ENCODE measurements around the gene FPR1. TPM values are rescaled to one million over a fixed set of nuclear protein-coding genes. Genes with fewer than 3 reads are reported as not detected.
A peak's percentile ranks its signal among the peaks of the same experiment; 100 is the strongest.

Gene FPR1
- polyA plus RNA-seq, 6 donors from 2014 or later: 0.18 to 6.3 (median 1.2) TPM

DNA sequence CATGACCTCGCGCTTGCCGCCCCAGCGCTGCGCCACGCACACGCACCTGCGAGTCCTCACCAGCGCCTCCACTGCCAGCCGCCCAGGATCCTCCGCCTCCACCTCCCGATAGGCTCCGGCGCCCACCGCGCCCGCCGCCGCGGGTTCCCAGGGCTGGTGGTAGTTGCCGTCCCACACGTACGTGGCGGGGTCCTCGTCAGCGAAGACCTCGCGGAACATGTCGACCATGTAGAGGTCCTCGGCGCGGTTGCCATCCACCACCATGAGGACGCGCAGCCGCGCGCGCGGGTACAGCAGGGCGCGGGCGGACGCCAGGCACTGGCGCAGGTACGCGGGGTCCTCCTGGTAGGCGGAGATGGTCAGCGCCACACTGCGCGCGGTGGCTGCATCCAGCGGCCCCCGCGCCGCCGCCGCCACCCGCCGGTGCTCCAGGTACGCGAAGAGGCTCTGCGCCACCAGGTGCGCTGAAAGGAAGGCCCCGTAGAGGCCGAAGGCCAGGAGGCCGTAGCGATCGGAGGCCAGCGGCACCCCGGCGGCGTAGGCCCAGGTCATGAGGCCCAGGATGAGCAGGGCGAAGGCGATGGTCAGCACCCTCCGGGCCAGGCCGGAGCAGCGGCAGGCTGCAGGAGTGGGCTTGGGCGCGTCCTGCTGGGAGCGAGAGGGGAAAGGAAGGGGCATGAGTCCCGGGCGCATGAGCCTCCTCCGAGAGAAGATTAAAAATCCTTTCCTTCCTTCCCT is 32.3 kb downstream of the FPR1 start:
- Mint-ChIP-seq H3K4me1 (peaks cover 13 to 20% (median 16%) of the 10 kb centered on the region in 3 donors), H3K36me3 (peaks cover 0 to 30% of the 10 kb centered on the region in 2 donors), H3K27me3 (peaks cover 39 to 75% (median 74%) of the 10 kb centered on the region in 3 donors), H3K4me3 (no peak overlapping the region), H3K27ac (no peak overlapping the region), H3K9me3 (peaks cover 8 to 16% (median 10%) of the 10 kb centered on the region in 7 donors)
- no peak for ATAC-seq (ENCODE audit: low read depth in 2 of 2)
- DNase-seq: no peak

DNA sequence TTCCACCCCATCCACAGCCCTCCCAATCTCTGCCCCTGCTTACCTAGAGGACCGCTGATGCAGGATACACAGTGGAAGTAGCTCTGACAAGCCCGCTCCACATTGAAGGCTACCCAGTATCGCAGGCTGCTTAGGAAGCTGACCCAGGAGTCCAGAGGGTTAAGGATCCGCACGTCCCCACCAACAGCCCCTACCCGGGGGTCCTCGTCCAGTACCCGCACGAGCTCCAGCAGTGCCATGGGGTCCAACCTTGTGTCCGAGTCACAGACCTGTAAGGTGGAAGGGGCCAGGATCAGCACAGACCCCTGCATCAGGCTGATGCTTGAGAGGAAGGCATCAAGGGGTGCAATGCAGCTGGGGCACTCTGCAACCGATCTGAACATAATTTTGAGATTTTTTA is 34.8 kb downstream of the FPR1 start:
- Mint-ChIP-seq H3K27ac (no peak overlapping the region), H3K4me3 (no peak overlapping the region), H3K27me3 (peaks cover 30 to 59% (median 55%) of the 10 kb centered on the region in 3 donors), H3K36me3 (peaks cover 0 to 31% of the 10 kb centered on the region in 2 donors), H3K4me1 (peaks cover 18 to 20% (median 19%) of the 10 kb centered on the region in 3 donors), H3K9me3 (peaks cover 2 to 11% (median 7%) of the 10 kb centered on the region in 7 donors)
- DNase-seq (no peak), ATAC-seq (ENCODE audit: low read depth in 2 of 2) (no peak)

DNA sequence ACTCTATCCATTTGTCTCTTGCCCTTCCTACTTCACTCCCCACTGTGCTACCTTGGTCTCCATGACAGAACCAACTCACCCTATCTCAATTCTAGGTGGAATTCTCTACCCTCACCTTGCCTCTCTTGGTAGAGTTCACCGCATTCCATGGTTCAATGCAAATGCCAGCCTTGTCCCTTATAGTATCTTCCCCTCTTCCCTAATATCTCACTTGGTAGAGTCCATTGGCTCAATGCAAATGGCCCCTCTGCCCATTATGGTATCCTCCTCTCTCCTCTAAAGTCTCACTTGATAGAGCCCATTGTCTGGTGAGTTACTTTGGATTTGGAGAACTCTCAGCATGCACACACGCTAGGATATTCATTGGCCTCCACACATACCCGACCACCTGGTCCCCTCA is 35.8 kb downstream of the FPR1 start:
- peaks cover 0 to 32% of the 10 kb centered on the region in 2 donors for H3K36me3 Mint-ChIP-seq
- peaks cover 25 to 51% (median 48%) of the 10 kb centered on the region in 3 donors for H3K27me3 Mint-ChIP-seq
- H3K27ac Mint-ChIP-seq: peak overlapping the region in 2 of 6 donors; percentile 11 to 40
- no peak for ATAC-seq (ENCODE audit: low read depth in 2 of 2)
- no peak overlapping the region for H3K4me3 Mint-ChIP-seq
- peaks cover 27 to 31% (median 30%) of the 10 kb centered on the region in 3 donors for H3K4me1 Mint-ChIP-seq
- peaks cover 0 to 11% (median 7%) of the 10 kb centered on the region in 7 donors for H3K9me3 Mint-ChIP-seq
- DNase-seq: no peak

DNA sequence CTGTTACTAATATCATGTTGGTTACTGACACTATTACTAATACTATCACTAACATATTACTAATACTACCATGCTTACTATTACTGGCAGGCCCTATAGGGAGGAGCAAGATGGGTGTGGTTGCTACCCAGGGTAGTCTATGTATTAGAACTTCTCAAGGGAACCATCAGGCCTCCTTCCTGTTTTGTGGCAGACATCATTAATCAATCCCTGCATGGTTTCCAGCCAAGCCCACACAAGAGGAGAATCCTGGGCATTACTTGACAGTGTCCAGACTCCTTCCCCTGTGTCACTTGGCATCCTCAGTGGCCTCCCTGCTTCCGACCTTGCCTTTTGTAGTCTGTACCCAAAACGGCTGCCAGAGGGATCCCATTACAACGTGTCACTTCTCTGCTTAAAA is 36.8 kb downstream of the FPR1 start:
- DNase-seq (no peak), ATAC-seq (ENCODE audit: low read depth in 2 of 2) (no peak)
- H3K27me3 Mint-ChIP-seq: peaks cover 21 to 43% (median 40%) of the 10 kb centered on the region in 3 donors
- H3K4me3 Mint-ChIP-seq: no peak overlapping the region
- peaks cover 0 to 32% of the 10 kb centered on the region in 2 donors for H3K36me3 Mint-ChIP-seq
- H3K4me1 Mint-ChIP-seq: peaks cover 33 to 37% (median 37%) of the 10 kb centered on the region in 3 donors
- H3K9me3 Mint-ChIP-seq: peaks cover 0 to 16% (median 7%) of the 10 kb centered on the region in 7 donors
- no peak overlapping the region for H3K27ac Mint-ChIP-seq

DNA sequence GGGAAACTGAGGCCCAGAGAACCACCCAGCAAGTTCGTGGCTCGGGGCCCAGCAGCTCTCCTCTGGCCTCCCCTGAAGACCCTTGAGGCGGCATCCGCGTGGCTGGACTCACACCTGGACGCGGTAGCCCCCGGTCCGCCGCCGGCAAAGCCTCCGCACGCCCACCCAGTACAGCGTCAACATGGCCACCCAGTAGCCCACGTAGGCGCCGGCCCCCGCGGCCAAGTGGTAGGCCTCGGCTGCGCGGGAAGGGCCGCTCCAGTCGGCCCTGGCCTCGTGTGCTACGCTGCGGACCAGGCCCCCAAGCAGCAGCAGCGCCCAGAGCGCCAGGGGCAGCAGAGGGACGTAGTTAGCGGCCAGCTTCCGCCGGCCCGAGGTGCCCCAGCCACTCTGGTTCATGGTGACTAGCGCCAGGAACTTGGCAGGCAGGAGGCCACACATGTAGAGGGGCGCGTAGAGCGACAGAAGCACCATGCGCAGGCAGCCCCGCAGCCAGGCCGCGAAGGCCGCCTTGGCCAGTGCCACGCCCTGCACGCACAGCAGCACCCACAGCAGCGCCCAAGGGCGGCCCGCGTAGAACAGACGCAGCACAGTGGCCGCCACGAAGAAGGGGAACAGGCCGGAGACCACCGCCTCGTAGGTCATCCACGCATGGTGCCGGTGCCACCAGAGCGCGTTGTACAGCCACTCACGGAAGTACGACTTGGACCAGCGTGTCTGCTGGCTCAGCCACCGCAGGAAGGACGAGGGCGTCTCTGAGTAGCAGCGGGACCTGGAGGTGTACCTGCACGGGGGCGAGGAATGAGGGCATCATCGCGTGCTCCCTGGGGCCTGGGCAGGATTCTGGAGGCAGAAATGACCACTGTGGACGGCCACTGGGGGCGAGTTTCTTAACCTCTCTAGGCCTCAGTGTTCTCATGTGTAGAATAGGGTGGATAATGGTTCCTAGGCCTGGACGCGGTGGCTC is 38.1 kb downstream of the FPR1 start:
- Mint-ChIP-seq H3K4me3 (no peak overlapping the region), H3K4me1 (peaks cover 27 to 41% (median 41%) of the 10 kb centered on the region in 3 donors), H3K36me3 (peaks cover 0 to 26% of the 10 kb centered on the region in 2 donors), H3K9me3 (peaks cover 0 to 16% (median 4%) of the 10 kb centered on the region in 7 donors), H3K27ac (no peak overlapping the region), H3K27me3 (peaks cover 16 to 33% (median 29%) of the 10 kb centered on the region in 3 donors)
- ATAC-seq (ENCODE audit: low read depth in 2 of 2): no peak
- no peak for DNase-seq

DNA sequence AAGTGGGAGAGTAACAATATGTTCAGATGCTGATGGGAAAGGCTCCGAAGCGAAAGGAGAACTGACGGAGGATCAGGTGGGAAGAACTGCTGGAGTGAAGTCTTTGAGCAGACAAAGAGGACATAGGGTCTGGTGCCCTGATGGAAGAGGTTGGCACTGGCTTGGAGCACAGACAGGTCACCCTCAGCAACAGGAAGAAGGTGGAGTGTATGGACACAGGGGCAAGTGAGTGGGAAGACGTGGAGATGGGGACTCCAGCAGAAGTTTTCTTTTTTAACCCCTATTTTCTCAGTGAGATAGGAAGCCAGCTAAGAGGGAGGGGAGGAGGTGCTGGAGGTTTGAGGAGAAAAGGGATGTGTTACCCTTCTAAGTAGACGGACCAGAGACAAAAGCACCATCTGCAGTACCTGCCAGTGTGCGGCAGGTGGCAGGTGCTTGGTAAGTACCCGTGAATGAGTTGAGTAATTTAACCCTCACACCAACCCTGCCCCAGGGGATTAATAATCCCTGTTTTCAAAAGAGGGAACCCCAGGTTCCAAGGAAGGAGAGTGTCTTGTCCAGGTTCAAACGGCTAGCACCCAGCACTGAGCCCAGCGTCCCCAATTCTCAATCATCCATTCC is 39.1 kb downstream of the FPR1 start:
- H3K36me3 Mint-ChIP-seq: peaks cover 0 to 23% of the 10 kb centered on the region in 2 donors
- ATAC-seq (ENCODE audit: low read depth in 2 of 2): peak in 1 of 2 donors; percentile 40
- H3K27me3 Mint-ChIP-seq: peaks cover 9 to 23% (median 21%) of the 10 kb centered on the region in 3 donors
- peaks cover 0 to 16% (median 4%) of the 10 kb centered on the region in 7 donors for H3K9me3 Mint-ChIP-seq
- no peak for DNase-seq
- peaks cover 27 to 41% (median 41%) of the 10 kb centered on the region in 3 donors for H3K4me1 Mint-ChIP-seq
- peak overlapping the region in 2 of 6 donors; percentile 74 to 94 for H3K27ac Mint-ChIP-seq
- H3K4me3 Mint-ChIP-seq: peak overlapping the region in 2 of 8 donors; percentile 30 to 41

DNA sequence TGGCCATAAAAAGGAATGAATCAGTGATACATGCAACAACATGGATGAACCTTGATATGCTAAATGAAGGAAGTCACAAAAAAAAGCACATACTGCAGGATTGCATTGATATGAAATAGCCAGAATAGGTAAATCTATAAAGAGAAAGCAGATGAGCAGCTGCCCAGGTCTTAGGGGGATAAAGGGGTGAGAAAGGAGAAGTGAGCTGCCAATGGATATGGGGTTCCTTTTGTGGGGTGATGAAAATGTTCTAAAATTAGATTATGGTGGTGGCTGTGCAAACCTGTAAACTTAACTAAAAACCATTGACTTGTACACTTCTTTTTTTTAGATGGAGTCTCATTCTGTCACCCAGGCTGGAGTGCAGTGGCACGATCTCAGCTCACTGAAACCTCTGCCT is 40.0 kb downstream of the FPR1 start:
- ATAC-seq (ENCODE audit: low read depth in 2 of 2): peak; percentile 14 to 30
- Mint-ChIP-seq H3K9me3 (peaks cover 0 to 16% (median 4%) of the 10 kb centered on the region in 7 donors), H3K4me3 (no peak overlapping the region), H3K36me3 (peaks cover 0 to 24% of the 10 kb centered on the region in 2 donors), H3K27me3 (peaks cover 5 to 18% (median 16%) of the 10 kb centered on the region in 3 donors), H3K27ac (peak overlapping the region in 1 of 6 donors; percentile 21), H3K4me1 (peaks cover 27 to 43% (median 41%) of the 10 kb centered on the region in 3 donors)
- no peak for DNase-seq

DNA sequence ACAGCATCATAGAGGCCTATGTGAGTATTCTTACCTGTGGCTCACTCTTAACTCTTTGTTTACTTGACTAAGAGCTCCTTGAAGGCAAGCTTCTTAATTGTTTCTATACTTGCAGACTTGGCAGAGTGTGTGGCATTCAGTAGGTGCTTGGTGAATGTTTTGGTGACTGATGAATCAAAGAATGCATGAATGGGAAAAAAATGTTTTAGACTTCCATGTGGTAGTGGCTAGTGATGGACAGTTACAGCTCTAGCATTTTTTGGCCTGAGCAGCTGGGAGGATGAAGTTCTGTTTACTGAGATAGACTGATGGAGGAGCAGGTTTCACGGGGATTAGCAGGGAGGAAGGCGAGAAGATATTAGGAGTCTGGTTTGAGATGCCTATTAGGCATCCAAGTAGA is 41.5 kb downstream of the FPR1 start:
- Mint-ChIP-seq H3K27ac (peak overlapping the region in 1 of 6 donors; percentile 1), H3K4me3 (peak overlapping the region in 6 of 8 donors; percentile 9 to 86 (median 38)), H3K4me1 (peaks cover 35 to 52% (median 43%) of the 10 kb centered on the region in 3 donors), H3K27me3 (peaks cover 0 to 2% (median under 1%) of the 10 kb centered on the region in 3 donors), H3K36me3 (peaks cover 0 to 23% of the 10 kb centered on the region in 2 donors), H3K9me3 (peaks cover 0 to 7% (median 0%) of the 10 kb centered on the region in 7 donors)
- no peak for DNase-seq
- no peak for ATAC-seq (ENCODE audit: low read depth in 2 of 2)

DNA sequence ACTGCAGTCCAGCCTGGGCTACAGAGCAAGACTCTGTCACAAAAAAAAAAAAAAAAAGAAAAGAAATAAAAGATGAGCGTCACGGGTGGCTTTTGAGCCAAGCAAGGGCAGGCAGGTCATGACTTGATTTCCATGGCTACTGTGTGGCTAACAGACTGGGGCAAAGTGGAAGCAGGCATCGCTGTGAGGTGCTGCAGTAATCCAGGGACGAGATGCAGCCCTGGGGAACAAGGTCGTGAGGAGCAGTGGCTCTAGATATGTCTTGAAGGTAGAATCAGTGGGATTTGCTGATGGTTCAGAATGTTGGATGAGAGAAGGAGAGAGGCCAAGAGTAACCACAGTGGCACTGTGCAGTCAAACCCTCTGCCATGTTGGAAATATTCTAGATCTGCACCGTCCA is 42.1 kb downstream of the FPR1 start:
- H3K4me3 Mint-ChIP-seq: peak overlapping the region in 1 of 8 donors; percentile 41
- H3K36me3 Mint-ChIP-seq: peaks cover 0 to 19% of the 10 kb centered on the region in 2 donors
- peaks cover 0 to 5% (median 0%) of the 10 kb centered on the region in 7 donors for H3K9me3 Mint-ChIP-seq
- H3K4me1 Mint-ChIP-seq: peaks cover 37 to 53% (median 44%) of the 10 kb centered on the region in 3 donors
- H3K27me3 Mint-ChIP-seq: no peaks in the 10 kb centered on the region
- DNase-seq (no peak), ATAC-seq (ENCODE audit: low read depth in 2 of 2) (no peak)
- H3K27ac Mint-ChIP-seq: peak overlapping the region in 2 of 6 donors; percentile 44 to 87

DNA sequence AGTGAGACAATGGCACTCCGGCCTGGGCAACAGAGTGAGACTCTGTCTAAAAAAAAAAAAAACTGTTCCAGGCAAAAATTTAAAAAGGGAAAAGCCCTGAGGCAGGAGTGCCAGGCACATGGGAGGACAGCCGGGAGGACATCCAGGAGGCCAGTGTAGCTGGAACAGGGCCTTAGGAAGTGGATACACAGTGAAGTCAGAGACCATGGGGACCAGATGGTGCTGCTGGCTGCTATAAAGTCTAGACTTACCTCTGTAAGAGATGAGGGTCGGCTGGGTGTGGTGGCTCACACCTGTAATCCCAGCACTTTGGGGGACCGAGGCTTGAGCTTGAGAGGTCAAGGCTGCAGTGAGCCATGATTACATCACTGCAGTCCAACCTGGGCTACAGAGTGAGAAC is 42.9 kb downstream of the FPR1 start:
- Mint-ChIP-seq H3K27ac (no peak overlapping the region), H3K27me3 (no peaks in the 10 kb centered on the region), H3K4me1 (peaks cover 37 to 58% (median 48%) of the 10 kb centered on the region in 3 donors), H3K4me3 (peak overlapping the region in 1 of 8 donors; percentile 45), H3K36me3 (peaks cover 0 to 19% of the 10 kb centered on the region in 2 donors), H3K9me3 (peaks cover 0 to 5% (median 0%) of the 10 kb centered on the region in 7 donors)
- DNase-seq: no peak
- no peak for ATAC-seq (ENCODE audit: low read depth in 2 of 2)

DNA sequence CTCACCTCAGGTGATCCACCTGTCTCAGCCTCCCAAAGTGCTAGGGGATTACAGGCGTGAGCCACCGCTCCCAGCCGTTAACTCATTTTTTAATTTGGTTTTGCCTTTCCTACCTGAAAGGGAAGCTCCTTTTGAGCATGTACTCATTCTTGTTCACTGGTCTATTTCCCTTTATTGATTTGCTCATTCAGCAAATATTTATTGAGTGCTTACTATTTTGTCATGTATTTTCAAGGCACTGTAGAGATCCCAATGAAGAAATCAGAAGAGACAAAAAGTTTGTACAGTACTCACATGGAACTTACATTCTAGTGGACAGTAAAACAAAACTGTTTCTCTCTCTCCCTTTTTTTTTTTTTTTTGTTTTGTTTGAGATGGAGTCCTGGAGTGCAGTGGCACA is 44.8 kb downstream of the FPR1 start:
- H3K36me3 Mint-ChIP-seq: peaks cover 0 to 10% of the 10 kb centered on the region in 2 donors
- peaks cover 41 to 64% (median 58%) of the 10 kb centered on the region in 3 donors for H3K4me1 Mint-ChIP-seq
- H3K27ac Mint-ChIP-seq: peak overlapping the region in 2 of 6 donors; percentile 48 to 89
- peak overlapping the region in 2 of 8 donors; percentile 45 to 89 for H3K4me3 Mint-ChIP-seq
- ATAC-seq (ENCODE audit: low read depth in 2 of 2): no peak
- H3K9me3 Mint-ChIP-seq: peaks cover 0 to 5% (median 0%) of the 10 kb centered on the region in 7 donors
- no peak for DNase-seq
- peaks cover 0 to 15% (median 13%) of the 10 kb centered on the region in 3 donors for H3K27me3 Mint-ChIP-seq

DNA sequence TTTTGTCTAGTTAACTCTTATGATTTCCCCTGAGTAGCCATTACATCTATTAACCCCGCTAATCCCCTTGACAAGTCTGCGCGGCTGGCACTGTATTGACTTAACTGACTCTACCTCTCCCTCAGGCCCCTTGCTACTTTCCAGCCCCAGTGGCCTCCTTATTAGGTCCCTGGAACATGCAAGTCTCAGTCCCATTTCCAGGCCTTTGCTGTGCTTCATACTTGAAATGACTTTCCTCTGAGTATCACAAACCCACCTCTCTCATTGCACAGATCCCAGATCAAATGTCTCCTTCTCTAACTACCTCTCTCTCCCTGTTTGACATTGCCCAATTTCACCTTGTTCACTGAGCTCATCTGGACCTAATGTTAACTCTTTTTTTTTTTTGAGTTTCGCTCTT is 45.4 kb downstream of the FPR1 start:
- no peak for ATAC-seq (ENCODE audit: low read depth in 2 of 2)

More for the DNA sequence above, 45.4 kb downstream of the FPR1 start:
- no peak for DNase-seq
- Mint-ChIP-seq H3K4me3 (peak overlapping the region; percentile 1 to 96 (median 84)), H3K9me3 (peaks cover 0 to 5% (median 0%) of the 10 kb centered on the region in 7 donors), H3K27me3 (peaks cover 0 to 21% (median 19%) of the 10 kb centered on the region in 3 donors), H3K4me1 (peaks cover 37 to 62% (median 52%) of the 10 kb centered on the region in 3 donors), H3K27ac (peak overlapping the region in 4 of 6 donors; percentile 48 to 89 (median 73)), H3K36me3 (peaks cover 0 to 10% of the 10 kb centered on the region in 2 donors)

Measured in naive B cell (primary cell).